Transverse colon (tissue), 4 donors: ENCODE measurements around the gene MMGT1.

Experiments used
- CTCF ChIP-seq, 5 experiments: fragments of 200-600 bp in 3 of 5; fragments of 450-650 bp in 2 of 5; sonication (generic) in 3 of 5; IDR thresholded peaks; 1 replicate in 2 of 5; 2 replicates in 3 of 5; pipeline ENCODE4 v1.5.1; 2016 to 2017; ENCODE audit warnings: antibody characterized with exemption in 5 of 5, inconsistent platforms in 3 of 5, mild to moderate bottlenecking in 2 of 5, moderate library complexity in 1 of 5
- POLR2A ChIP-seq: fragments of 450-650 bp; IDR thresholded peaks from one replicate; pipeline ENCODE4 v1.6.1; 2016; ENCODE audit warnings: antibody characterized with exemption, mild to moderate bottlenecking, moderate library complexity
- POLR2AphosphoS5 ChIP-seq, 3 donors: sonication (generic); formaldehyde crosslinking; IDR thresholded peaks; one replicate each; pipeline ENCODE4 v1.6.1; 2016; ENCODE audit warnings: antibody characterized with exemption in 3 of 3

GRCh38 chrX:135982860-135983259 is 9.1 kb upstream of the MMGT1 start:
- TF ChIP-seq CTCF (IDR thresholded peaks at IDR 0.05) (no peak), POLR2A (no peak), POLR2AphosphoS5 (IDR thresholded peaks at IDR 0.05) (no peak)
